Neural cell (in vitro differentiated cells): ENCODE measurements around the gene RIC1. TPM values are rescaled to one million over a fixed set of nuclear protein-coding genes. Genes with fewer than 3 reads are reported as not detected.

Experiments used
- H2AFZ ChIP-seq: fragments of 200-600, 300-800 bp; sonication (generic), shearing (Covaris generic); 2 replicates; pipeline ENCODE4 v1.6.0; 2014; ENCODE audit warnings: low read depth, mild to moderate bottlenecking, antibody characterized with exemption, low read length, moderate library complexity
- H3F3A ChIP-seq: fragments of 200-600 bp; shearing (Covaris generic); 2 replicates; pipeline ENCODE4 v1.6.1; 2016; ENCODE audit warnings: mild to moderate bottlenecking, moderate library complexity, mixed read lengths, antibody characterized with exemption, low read length; ENCODE audit not compliant: insufficient read depth, poor library complexity, severe bottlenecking
- H3K27ac ChIP-seq: fragments of 200-600, 300-800 bp; sonication (generic), shearing (Covaris generic); 2 replicates; pipeline ENCODE4 v1.5.1; 2014; ENCODE audit warnings: mild to moderate bottlenecking, low read length, moderate library complexity
- H3K27me3 ChIP-seq: fragments of 300-800, 200-600 bp; sonication (generic), shearing (Covaris generic); 2 replicates; pipeline ENCODE4 v1.6.0; 2014; ENCODE audit warnings: mild to moderate bottlenecking, low read depth, low read length, moderate library complexity; ENCODE audit not compliant: insufficient read depth
- H3K36me3 ChIP-seq: fragments of 300-800, 200-600 bp; sonication (generic), shearing (Covaris generic); 2 replicates; pipeline ENCODE4 v1.5.1; 2014; ENCODE audit warnings: mild to moderate bottlenecking, antibody characterized with exemption, low read length, moderate library complexity; ENCODE audit not compliant: insufficient read depth
- H3K4me2 ChIP-seq: fragments of 300-800, 200-600 bp; sonication (generic), shearing (Covaris generic); 2 replicates; pipeline ENCODE4 v1.6.0; 2014; ENCODE audit warnings: mild to moderate bottlenecking, low read length
- H3K4me3 ChIP-seq: fragments of 300-800, 200-600 bp; sonication (generic), shearing (Covaris generic); 2 replicates; pipeline ENCODE4 v1.5.1; 2014; ENCODE audit warnings: mild to moderate bottlenecking, low read length, moderate library complexity
- H3K79me2 ChIP-seq: fragments of 200-600 bp; shearing (Covaris generic); replicated peaks from 2 replicates; pipeline ENCODE4 v1.6.0; 2014; ENCODE audit warnings: mild to moderate bottlenecking, low read length, moderate library complexity; ENCODE audit not compliant: insufficient read depth
- H3K9ac ChIP-seq: fragments of 300-800, 200-600 bp; sonication (generic), shearing (Covaris generic); 2 replicates; pipeline ENCODE4 v1.6.1; 2016; ENCODE audit warnings: mild to moderate bottlenecking, low read length, mixed read lengths
- H3K9me2 ChIP-seq: fragments of 200-600 bp; shearing (Covaris generic); 2 replicates; pipeline ENCODE4 v1.6.1; 2016; ENCODE audit warnings: mild to moderate bottlenecking, low read length, mixed read lengths; ENCODE audit not compliant: insufficient read depth
- H3K9me3 ChIP-seq: fragments of 200-600, 300-800 bp; sonication (generic), shearing (Covaris generic); 2 replicates; pipeline ENCODE4 v1.6.1; 2016; ENCODE audit warnings: mild to moderate bottlenecking, mixed run types, low read length, moderate library complexity, mixed read lengths
- H4K20me1 ChIP-seq: fragments of 200-600 bp; shearing (Covaris generic); 2 replicates; pipeline ENCODE4 v1.6.1; 2016; ENCODE audit warnings: mild to moderate bottlenecking, mixed run types; ENCODE audit not compliant: insufficient read depth
- CTCF ChIP-seq: fragments of 450-650 bp; IDR thresholded peaks from 2 replicates; pipeline ENCODE4 v1.5.1; 2014; ENCODE audit warnings: antibody characterized with exemption, mild to moderate bottlenecking, moderate library complexity; ENCODE audit not compliant: poor library complexity, severe bottlenecking
- EP300 ChIP-seq: fragments of 450-650 bp; conservative IDR thresholded peaks from 2 replicates; pipeline ENCODE4 v1.6.1; 2014; ENCODE audit warnings: antibody characterized with exemption, mild to moderate bottlenecking, moderate library complexity; ENCODE audit not compliant: poor library complexity, severe bottlenecking
- EZH2 ChIP-seq: fragments of 200-600, 300-800 bp; shearing (Covaris generic), sonication (generic); IDR thresholded peaks from 2 replicates; pipeline ENCODE4 v1.6.1; 2014; ENCODE audit warnings: antibody characterized with exemption, low read length, borderline replicate concordance, mild to moderate bottlenecking; ENCODE audit not compliant: insufficient read depth, poor library complexity, severe bottlenecking
- MXI1 ChIP-seq: fragments of 450-650 bp; conservative IDR thresholded peaks from 2 replicates; pipeline ENCODE4 v1.6.1; 2014; ENCODE audit warnings: antibody characterized with exemption, mild to moderate bottlenecking; ENCODE audit not compliant: poor library complexity, severe bottlenecking
- POLR2AphosphoS5 ChIP-seq: IDR thresholded peaks from 2 replicates; pipeline ENCODE4 v1.6.1; 2012
- RAD21 ChIP-seq: fragments of 450-650 bp; conservative IDR thresholded peaks from 2 replicates; pipeline ENCODE4 v1.6.1; 2014; ENCODE audit warnings: antibody characterized with exemption, mild to moderate bottlenecking, moderate library complexity
- REST ChIP-seq: IDR thresholded peaks from 2 replicates; pipeline ENCODE4 v1.6.1; 2012; ENCODE audit warnings: borderline replicate concordance
- SMC3 ChIP-seq: fragments of 450-650 bp; conservative IDR thresholded peaks from 2 replicates; pipeline ENCODE4 v1.6.1; 2014; ENCODE audit warnings: antibody characterized with exemption, mild to moderate bottlenecking, moderate library complexity; ENCODE audit not compliant: poor library complexity
- TAF1 ChIP-seq: IDR thresholded peaks from 2 replicates; pipeline ENCODE4 v1.6.1; 2012; ENCODE audit warnings: low read depth
- polyA plus RNA-seq: library from polyadenylated mRNA; depleted of rRNA; stranded (reverse); fragments of >200 nt; gene quantifications from 2 replicates; pipeline ENCODE4 v1.2.3, GENCODE V29; 2014

Gene RIC1
- polyA plus RNA-seq, 1 donor from 2014 or later = 9.9 TPM

- Histone ChIP-seq H3K4me2 (no peak overlapping the region), H3K27me3 (no peaks in the 10 kb centered on the region), H3K27ac (no peak overlapping the region), H3K9ac (no peak overlapping the region), H3F3A (no peaks in the 10 kb centered on the region), H3K4me3 (no peak overlapping the region), H3K36me3 (no peaks in the 10 kb centered on the region), H2AFZ (no peak overlapping the region), H4K20me1 (no peaks in the 10 kb centered on the region), H3K9me3 (no peaks in the 10 kb centered on the region), H3K79me2 (no peaks in the 10 kb centered on the region), H3K9me2 (no peaks in the 10 kb centered on the region)
- TF ChIP-seq REST = no peak
- no peak for TF ChIP-seq CTCF
- TF ChIP-seq SMC3 = no peak
- TF ChIP-seq RAD21 = no peak
- no peak for TF ChIP-seq EZH2
- TF ChIP-seq EP300 = no peak
- no peak for TF ChIP-seq TAF1
- TF ChIP-seq POLR2AphosphoS5 = no peak
- no peak for TF ChIP-seq MXI1
Observed at GRCh38 chr9:5698004-5698403, 69.1 kb downstream of the RIC1 start.

- Histone ChIP-seq H3K4me2 (no peak overlapping the region), H3K36me3 (no peaks in the 10 kb centered on the region), H3K27me3 (no peaks in the 10 kb centered on the region), H3K9ac (no peak overlapping the region), H3K27ac (no peak overlapping the region), H3F3A (no peaks in the 10 kb centered on the region), H3K79me2 (no peaks in the 10 kb centered on the region), H3K9me2 (no peaks in the 10 kb centered on the region), H3K4me3 (no peak overlapping the region), H4K20me1 (no peaks in the 10 kb centered on the region), H2AFZ (no peak overlapping the region), H3K9me3 (no peaks in the 10 kb centered on the region)
- no peak for TF ChIP-seq SMC3
- TF ChIP-seq TAF1 = no peak
- no peak for TF ChIP-seq RAD21
- no peak for TF ChIP-seq MXI1
- no peak for TF ChIP-seq POLR2AphosphoS5
- no peak for TF ChIP-seq REST
- no peak for TF ChIP-seq EP300
Observed at GRCh38 chr9:5698810-5699556, 70.1 kb downstream of the RIC1 start.
